ENCODE data around the gene SMAD2. TPM values are rescaled to one million over a fixed set of nuclear protein-coding genes. Genes with fewer than 3 reads are reported as not detected.

The SMAD2 gene
- polyA plus RNA-seq, 1 experiment, result 95.8 TPM

DNA sequence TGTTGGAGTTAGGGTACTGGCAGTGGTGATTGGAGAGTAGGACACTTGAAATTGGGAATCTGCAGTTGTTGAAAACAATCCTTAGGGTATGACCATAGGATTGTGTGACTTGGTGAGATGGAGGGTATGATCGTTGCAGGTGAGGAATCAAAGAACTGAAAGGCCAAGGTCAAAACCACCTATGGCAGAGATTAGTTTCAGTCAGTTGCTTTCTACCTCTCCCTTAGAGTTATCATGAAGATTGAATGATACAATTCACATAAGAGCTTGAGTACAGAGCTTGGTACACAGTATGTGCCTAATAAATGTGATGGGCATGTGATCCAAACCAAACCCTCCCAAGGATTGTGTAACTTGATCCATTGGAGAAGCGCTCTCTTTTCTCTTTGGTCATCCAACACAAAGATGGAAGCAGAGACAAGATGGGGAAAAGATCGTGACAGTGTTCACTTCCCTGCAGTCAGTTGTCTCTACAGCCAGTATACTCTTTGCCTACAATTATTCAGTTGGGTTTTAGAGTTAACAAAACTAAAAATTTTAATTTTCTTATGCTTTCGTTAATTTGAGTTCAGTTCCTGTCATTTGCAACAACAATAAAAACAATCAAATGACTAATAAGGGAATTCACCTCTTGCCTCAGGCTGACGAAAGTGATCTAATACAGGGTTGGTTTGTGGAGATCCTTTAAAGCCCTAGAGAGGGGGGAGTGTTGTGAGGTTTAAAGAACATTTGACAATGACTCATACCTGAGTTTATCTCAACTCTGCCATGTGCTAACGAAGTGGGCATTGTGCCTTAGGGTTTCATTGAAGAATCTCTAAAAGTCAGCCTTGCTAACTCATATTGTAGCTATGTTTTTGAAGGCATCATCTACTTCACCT is 14.8 kb upstream of the SMAD2 start:
- H3K27ac ChIP-seq (ENCODE audit: low read depth, low read length), result no peak overlapping the region
- H3K27me3 ChIP-seq (ENCODE audit: control insufficient read depth, insufficient read depth, low read length), result peaks cover 2% of the 10 kb centered on the region
- CTCF ChIA-PET, result no interaction called here
- TF ChIP-seq, protein P1, sequence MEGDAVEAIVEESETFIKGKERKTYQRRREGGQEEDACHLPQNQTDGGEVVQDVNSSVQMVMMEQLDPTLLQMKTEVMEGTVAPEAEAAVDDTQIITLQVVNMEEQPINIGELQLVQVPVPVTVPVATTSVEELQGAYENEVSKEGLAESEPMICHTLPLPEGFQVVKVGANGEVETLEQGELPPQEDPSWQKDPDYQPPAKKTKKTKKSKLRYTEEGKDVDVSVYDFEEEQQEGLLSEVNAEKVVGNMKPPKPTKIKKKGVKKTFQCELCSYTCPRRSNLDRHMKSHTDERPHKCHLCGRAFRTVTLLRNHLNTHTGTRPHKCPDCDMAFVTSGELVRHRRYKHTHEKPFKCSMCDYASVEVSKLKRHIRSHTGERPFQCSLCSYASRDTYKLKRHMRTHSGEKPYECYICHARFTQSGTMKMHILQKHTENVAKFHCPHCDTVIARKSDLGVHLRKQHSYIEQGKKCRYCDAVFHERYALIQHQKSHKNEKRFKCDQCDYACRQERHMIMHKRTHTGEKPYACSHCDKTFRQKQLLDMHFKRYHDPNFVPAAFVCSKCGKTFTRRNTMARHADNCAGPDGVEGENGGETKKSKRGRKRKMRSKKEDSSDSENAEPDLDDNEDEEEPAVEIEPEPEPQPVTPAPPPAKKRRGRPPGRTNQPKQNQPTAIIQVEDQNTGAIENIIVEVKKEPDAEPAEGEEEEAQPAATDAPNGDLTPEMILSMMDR (IDR thresholded peaks at IDR 0.05; ENCODE audit: low read depth, low read length), result no peak
- H3K4me3 ChIP-seq (ENCODE audit: low read depth, low read length), result no peak overlapping the region
- H3K9me3 ChIP-seq (ENCODE audit: control insufficient read depth, insufficient read depth, low read length), result no peaks in the 10 kb centered on the region
- no peak for DNase-seq (ENCODE audit: low read depth, low spot score)
- POLR2A ChIA-PET, result no interaction called here

DNA sequence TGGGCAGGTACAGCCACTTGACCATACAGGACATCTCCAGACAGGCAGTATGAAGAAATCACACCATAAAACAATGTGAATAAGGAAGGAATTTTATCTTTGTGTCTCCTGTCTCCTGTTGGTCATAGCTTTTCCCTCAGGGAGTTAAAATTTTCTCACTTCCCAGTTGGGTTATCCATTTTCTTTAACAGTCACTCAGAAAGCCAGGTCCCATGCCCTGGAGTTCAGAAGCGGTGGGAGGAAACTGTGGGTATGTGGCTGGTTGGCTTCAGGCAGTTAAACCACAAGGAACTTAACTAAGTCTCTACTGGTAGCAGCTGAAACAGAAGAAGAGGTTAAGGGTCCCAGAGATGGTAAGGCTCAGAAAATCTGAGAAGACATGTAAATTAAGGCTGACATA is 6.5 kb upstream of the SMAD2 start:
- Histone ChIP-seq H3K27ac (ENCODE audit: low read depth, low read length) (no peak overlapping the region), H3K4me3 (ENCODE audit: low read depth, low read length) (no peak overlapping the region), H3K9me3 (ENCODE audit: control insufficient read depth, insufficient read depth, low read length) (no peaks in the 10 kb centered on the region), H3K27me3 (ENCODE audit: control insufficient read depth, insufficient read depth, low read length) (peaks cover 27% of the 10 kb centered on the region)
- POLR2A ChIA-PET, result no interaction called here
- CTCF ChIA-PET, result no interaction called here
- no peak for DNase-seq (ENCODE audit: low read depth, low spot score)
- TF ChIP-seq, protein P1 (IDR thresholded peaks at IDR 0.05; ENCODE audit: low read depth, low read length), result no peak

GRCh38 chr18:47935321-47936055 is 5.0 kb upstream of the SMAD2 start:
- Histone ChIP-seq H3K27ac (ENCODE audit: low read depth, low read length) (no peak overlapping the region), H3K9me3 (ENCODE audit: control insufficient read depth, insufficient read depth, low read length) (peaks cover 2% of the 10 kb centered on the region; the same call in 1 of the 2 replicates), H3K27me3 (ENCODE audit: control insufficient read depth, insufficient read depth, low read length) (peaks cover 27% of the 10 kb centered on the region), H3K4me3 (ENCODE audit: low read depth, low read length) (no peak overlapping the region)
- ChIA-PET POLR2A (no interaction called here), CTCF (interaction anchor here (0.5 kb wide), 1 partner anchor 96 kb away, joined by 4 read pairs; no protein-coding TSS in a partner anchor)
- TF ChIP-seq, protein P1 (IDR thresholded peaks at IDR 0.05; ENCODE audit: low read depth, low read length), result no peak
- no peak for DNase-seq (ENCODE audit: low read depth, low spot score)

GRCh38 chr18:47932603-47933002 is 2.1 kb upstream of the SMAD2 start:
- H3K27ac ChIP-seq (ENCODE audit: low read depth, low read length), result no peak overlapping the region
- peaks cover 2% of the 10 kb centered on the region; the same call in 1 of the 2 replicates for H3K9me3 ChIP-seq (ENCODE audit: control insufficient read depth, insufficient read depth, low read length)
- ChIA-PET POLR2A (no interaction called here), CTCF (interaction anchor here (1.8 kb wide), 1 partner anchor 184 kb away, joined by 4 read pairs; no protein-coding TSS in a partner anchor)
- H3K27me3 ChIP-seq (ENCODE audit: control insufficient read depth, insufficient read depth, low read length), result peaks cover 14% of the 10 kb centered on the region
- no peak for DNase-seq (ENCODE audit: low read depth, low spot score)
- TF ChIP-seq, protein P1 (IDR thresholded peaks at IDR 0.05; ENCODE audit: low read depth, low read length), result no peak
- H3K4me3 ChIP-seq (ENCODE audit: low read depth, low read length), result no peak overlapping the region

DNA sequence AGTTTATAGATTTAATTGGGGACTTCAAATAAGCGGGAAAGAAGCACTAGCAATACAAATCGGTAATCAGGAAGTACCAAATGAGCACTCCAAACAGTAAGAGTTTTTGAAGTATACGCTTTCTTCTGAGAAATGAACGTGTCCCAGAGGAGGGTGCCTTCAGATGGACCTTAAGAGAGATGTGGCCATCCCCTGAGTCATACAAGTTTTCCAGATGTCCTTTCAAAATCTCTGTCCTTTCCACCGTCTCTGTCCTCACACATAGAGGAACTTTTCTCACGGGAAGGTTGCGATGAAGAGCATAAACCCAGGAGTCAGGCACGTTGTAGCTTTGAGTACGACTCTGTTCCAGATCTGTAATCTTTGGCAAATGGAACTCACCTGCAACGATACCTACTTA is 1.7 kb upstream of the SMAD2 start:
- H3K9me3 ChIP-seq (ENCODE audit: control insufficient read depth, insufficient read depth, low read length), result peaks cover 2% of the 10 kb centered on the region; the same call in 1 of the 2 replicates
- ChIA-PET POLR2A (no interaction called here), CTCF (interaction anchor here (1.8 kb wide), 1 partner anchor 183 kb away, joined by 4 read pairs; no protein-coding TSS in a partner anchor)
- TF ChIP-seq, protein P1 (IDR thresholded peaks at IDR 0.05; ENCODE audit: low read depth, low read length), result no peak
- DNase-seq (ENCODE audit: low read depth, low spot score), result no peak
- no peak overlapping the region for H3K4me3 ChIP-seq (ENCODE audit: low read depth, low read length)
- no peak overlapping the region for H3K27ac ChIP-seq (ENCODE audit: low read depth, low read length)
- peaks cover 12% of the 10 kb centered on the region for H3K27me3 ChIP-seq (ENCODE audit: control insufficient read depth, insufficient read depth, low read length)
